ENCODE measurements around the gene TTC7B. TPM values are rescaled to one million over a fixed set of nuclear protein-coding genes. Genes with fewer than 3 reads are reported as not detected.

The TTC7B gene
- total and polyA plus RNA-seq, 2 of the 13 experiments (the other 11 are each of a cell fraction or from before 2014, with no cell fraction given) = 1.3 to 3.2 TPM

DNA sequence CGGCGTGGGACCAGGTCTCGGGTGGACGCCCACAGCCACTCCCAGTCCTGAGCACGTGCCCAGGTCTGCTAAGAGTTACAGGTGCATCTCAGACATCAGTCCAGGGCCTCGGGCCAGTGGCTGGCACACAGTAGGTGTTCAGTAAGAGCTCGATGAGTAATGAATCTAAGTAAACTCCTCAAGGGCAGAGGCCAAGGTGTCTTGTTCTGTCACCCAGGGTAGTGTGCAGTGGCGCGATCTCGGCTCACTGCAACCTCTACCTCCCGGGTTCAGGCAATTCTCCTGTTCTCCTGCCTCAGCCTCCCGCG is 11.2 kb downstream of the TTC7B start:
- Histone ChIP-seq H3K36me3 (replicated peaks in 1 of 2; ENCODE audit: control insufficient read depth in 1 of 2, insufficient read depth in 2 of 2, low read length in 2 of 2) (no peaks in the 10 kb centered on the region), H3K27me3 (ENCODE audit: control insufficient read depth in 1 of 2, insufficient read depth in 2 of 2, low read length in 2 of 2) (no peaks in the 10 kb centered on the region; a peak in 1 of 5 replicates), H3K9me3 (ENCODE audit: low read length) (no peaks in the 10 kb centered on the region), H3K4me2 (ENCODE audit: low read depth, low read length) (no peak overlapping the region), H4K20me1 (ENCODE audit: insufficient read depth, low read length) (no peaks in the 10 kb centered on the region), H2AFZ (ENCODE audit: low read length) (no peak overlapping the region), H3K79me2 (ENCODE audit: insufficient read depth, low read length) (no peaks in the 10 kb centered on the region), H3K4me1 (ENCODE audit: insufficient read depth, low read length) (no peaks in the 10 kb centered on the region), H3K4me3 (replicated peaks in 1 of 3; ENCODE audit: insufficient read depth in 1 of 3, low read depth in 2 of 3, low read length in 3 of 3) (no peak overlapping the region), H3K9ac (ENCODE audit: insufficient read depth, low read depth, low read length) (no peak overlapping the region), H3K27ac (ENCODE audit: extremely low read length, insufficient read depth, low read length) (no peak overlapping the region)
- CTCF ChIA-PET (ENCODE audit: low intra/inter-chr PET ratio, low total read pairs) = no interaction called here
- ATAC-seq = no peak
- 81% methylated on average over 8 of the region's 13 CpGs for WGBS (ENCODE audit: low lambda C conversion rate)
- POLR2A ChIA-PET = no interaction called here
- no peak for DNase-seq (ENCODE audit: low spot score)
- intact Hi-C loops (cut with micrococcal nuclease; ENCODE audit: unreplicated experiment) = no loop called here
- BruUV-seq (replicated peaks) = no TSS peak
- no peak for FAIRE-seq
- in situ Hi-C loops (cut with HindIII; ENCODE audit: extremely low pct_ligation_motif_present, low pct_unique_long_range_greater_than_20kb) = no loop called here
- TF ChIP-seq, protein P1, sequence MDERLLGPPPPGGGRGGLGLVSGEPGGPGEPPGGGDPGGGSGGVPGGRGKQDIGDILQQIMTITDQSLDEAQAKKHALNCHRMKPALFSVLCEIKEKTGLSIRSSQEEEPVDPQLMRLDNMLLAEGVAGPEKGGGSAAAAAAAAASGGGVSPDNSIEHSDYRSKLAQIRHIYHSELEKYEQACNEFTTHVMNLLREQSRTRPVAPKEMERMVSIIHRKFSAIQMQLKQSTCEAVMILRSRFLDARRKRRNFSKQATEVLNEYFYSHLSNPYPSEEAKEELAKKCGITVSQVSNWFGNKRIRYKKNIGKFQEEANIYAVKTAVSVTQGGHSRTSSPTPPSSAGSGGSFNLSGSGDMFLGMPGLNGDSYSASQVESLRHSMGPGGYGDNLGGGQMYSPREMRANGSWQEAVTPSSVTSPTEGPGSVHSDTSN (CRISPR knock-in tag; IDR thresholded peaks at IDR 0.05) = no peak
- TF ChIP-seq MEIS2 (CRISPR knock-in tag; IDR thresholded peaks at IDR 0.05) (no peak), ATF4 (CRISPR knock-in tag; IDR thresholded peaks at IDR 0.05) (no peak), ZNF703 (CRISPR knock-in tag; IDR thresholded peaks at IDR 0.05; ENCODE audit: borderline replicate concordance) (no peak), MAF1 (CRISPR knock-in tag; IDR thresholded peaks at IDR 0.05; ENCODE audit: borderline replicate concordance) (no peak), PHF8 (CRISPR knock-in tag; IDR thresholded peaks at IDR 0.05) (no peak), ZNF354B (CRISPR knock-in tag; IDR thresholded peaks at IDR 0.05) (no peak), ZNF850 (CRISPR knock-in tag; conservative IDR thresholded peaks at IDR 0.05) (no peak)
- TF ChIP-seq, protein P2, sequence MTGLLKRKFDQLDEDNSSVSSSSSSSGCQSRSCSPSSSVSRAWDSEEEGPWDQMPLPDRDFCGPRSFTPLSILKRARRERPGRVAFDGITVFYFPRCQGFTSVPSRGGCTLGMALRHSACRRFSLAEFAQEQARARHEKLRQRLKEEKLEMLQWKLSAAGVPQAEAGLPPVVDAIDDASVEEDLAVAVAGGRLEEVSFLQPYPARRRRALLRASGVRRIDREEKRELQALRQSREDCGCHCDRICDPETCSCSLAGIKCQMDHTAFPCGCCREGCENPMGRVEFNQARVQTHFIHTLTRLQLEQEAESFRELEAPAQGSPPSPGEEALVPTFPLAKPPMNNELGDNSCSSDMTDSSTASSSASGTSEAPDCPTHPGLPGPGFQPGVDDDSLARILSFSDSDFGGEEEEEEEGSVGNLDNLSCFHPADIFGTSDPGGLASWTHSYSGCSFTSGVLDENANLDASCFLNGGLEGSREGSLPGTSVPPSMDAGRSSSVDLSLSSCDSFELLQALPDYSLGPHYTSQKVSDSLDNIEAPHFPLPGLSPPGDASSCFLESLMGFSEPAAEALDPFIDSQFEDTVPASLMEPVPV (CRISPR knock-in tag; IDR thresholded peaks at IDR 0.05) = no peak
